HG03460 (cell line): ENCODE results near the gene CDC42BPB.

ENCODE experiments used
- ATAC-seq: cut with Tn5 transposase; IDR thresholded peaks from one replicate; pipeline ENCODE4 v1.9.1; 2021; ENCODE audit not compliant: unreplicated experiment

Gene CDC42BPB

GRCh38 chr14:102968306-102968705, 89.0 kb downstream of the CDC42BPB start:
- ATAC-seq = no peak

GRCh38 chr14:102967506-102967795, 89.9 kb downstream of the CDC42BPB start:
- ATAC-seq = no peak

GRCh38 chr14:102966681-102967505, 90.5 kb downstream of the CDC42BPB start:
- no peak for ATAC-seq

- no peak for ATAC-seq
Observed at GRCh38 chr14:102965971-102966655, 91.2 kb downstream of the CDC42BPB start.

- no peak for ATAC-seq
Observed at GRCh38 chr14:102965282-102965681, 92.1 kb downstream of the CDC42BPB start.

GRCh38 chr14:102964152-102964730, 93.1 kb downstream of the CDC42BPB start:
- no peak for ATAC-seq

GRCh38 chr14:102962111-102962627, 95.2 kb downstream of the CDC42BPB start:
- no peak for ATAC-seq

- ATAC-seq = no peak
Observed at GRCh38 chr14:102958461-102958860, 98.9 kb downstream of the CDC42BPB start.

- no peak for ATAC-seq
Observed at GRCh38 chr14:102957222-102957621, 100.1 kb downstream of the CDC42BPB start.

GRCh38 chr14:102955636-102956408, 101.5 kb downstream of the CDC42BPB start:
- no peak for ATAC-seq

GRCh38 chr14:102954081-102954789, 103.1 kb downstream of the CDC42BPB start:
- no peak for ATAC-seq

GRCh38 chr14:102953100-102953499, 104.2 kb downstream of the CDC42BPB start:
- no peak for ATAC-seq

GRCh38 chr14:102952276-102952675, 105.1 kb downstream of the CDC42BPB start:
- no peak for ATAC-seq

- ATAC-seq = no peak
Observed at GRCh38 chr14:102951799-102952198, 105.5 kb downstream of the CDC42BPB start.

- no peak for ATAC-seq
Observed at GRCh38 chr14:102951034-102951433, 106.3 kb downstream of the CDC42BPB start.

GRCh38 chr14:102949801-102950451, 107.4 kb downstream of the CDC42BPB start:
- ATAC-seq = no peak

GRCh38 chr14:102949062-102949800, 108.1 kb downstream of the CDC42BPB start:
- peak; percentile 75 for ATAC-seq

GRCh38 chr14:102948698-102949061, 108.7 kb downstream of the CDC42BPB start:
- ATAC-seq = no peak

GRCh38 chr14:102947321-102948103, 109.8 kb downstream of the CDC42BPB start:
- no peak for ATAC-seq
